Thyroid gland (tissue), 4 donors: ENCODE data around the gene RARB.

Source experiments
- CTCF ChIP-seq, 6 experiments: fragments of 200-600 bp in 3 of 6; fragments of 450-650 bp in 3 of 6; sonication (generic) in 3 of 6; IDR thresholded peaks; one replicate each; pipeline ENCODE4 v1.5.1; 2016 to 2019; ENCODE audit warnings: antibody characterized with exemption in 6 of 6, mild to moderate bottlenecking in 2 of 6, inconsistent platforms in 1 of 6, moderate library complexity in 1 of 6
- POLR2A ChIP-seq, 2 donors: fragments of 450-650 bp; IDR thresholded peaks; one replicate each; pipeline ENCODE4 v1.6.1; 2017; ENCODE audit warnings: antibody characterized with exemption in 2 of 2, mild to moderate bottlenecking in 2 of 2, moderate library complexity in 1 of 2

GRCh38 chr3:25581823-25582222, 153.8 kb downstream of the RARB start:
- TF ChIP-seq CTCF (IDR thresholded peaks at IDR 0.05) (no peak), POLR2A (IDR thresholded peaks at IDR 0.05) (no peak)
